Measurements from ENCODE around the gene LPP.

Gene LPP

DNA sequence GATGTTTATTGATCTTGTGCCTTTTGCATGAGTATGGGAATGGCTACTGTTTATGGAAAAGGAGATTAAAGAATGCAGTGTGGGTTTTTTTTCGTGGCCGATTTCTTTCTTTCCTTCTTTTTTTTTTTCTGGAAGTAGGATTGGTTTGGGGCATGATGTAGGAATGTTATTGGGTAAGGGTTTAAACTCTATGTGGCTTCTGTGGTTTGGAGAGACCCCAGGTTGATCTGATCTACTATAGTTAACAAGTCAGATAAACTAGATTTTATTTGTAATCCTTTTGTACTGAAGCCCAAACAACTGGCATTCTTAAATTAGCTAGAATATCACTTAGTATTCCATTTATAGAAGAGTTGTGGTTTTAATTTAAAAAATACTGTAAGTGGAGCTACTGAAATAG is 304.8 kb downstream of the LPP start:
- Histone ChIP-seq H3K27me3 (replicated peaks; ENCODE audit: control insufficient read depth, insufficient read depth, low read length) (no peaks in the 10 kb centered on the region), H3K4me3 (ENCODE audit: low read length) (no peak overlapping the region), H3K9ac (ENCODE audit: low read length) (no peak overlapping the region), H3K9me3 (ENCODE audit: control insufficient read depth, low read length) (no peaks in the 10 kb centered on the region), H3K4me1 (ENCODE audit: control insufficient read depth, insufficient read depth, low read length) (peaks cover 7% of the 10 kb centered on the region), H3K36me3 (ENCODE audit: control insufficient read depth, insufficient read depth, low read length, severe bottlenecking) (no peaks in the 10 kb centered on the region)
- no peak for DNase-seq (ENCODE audit: low read depth)

DNA sequence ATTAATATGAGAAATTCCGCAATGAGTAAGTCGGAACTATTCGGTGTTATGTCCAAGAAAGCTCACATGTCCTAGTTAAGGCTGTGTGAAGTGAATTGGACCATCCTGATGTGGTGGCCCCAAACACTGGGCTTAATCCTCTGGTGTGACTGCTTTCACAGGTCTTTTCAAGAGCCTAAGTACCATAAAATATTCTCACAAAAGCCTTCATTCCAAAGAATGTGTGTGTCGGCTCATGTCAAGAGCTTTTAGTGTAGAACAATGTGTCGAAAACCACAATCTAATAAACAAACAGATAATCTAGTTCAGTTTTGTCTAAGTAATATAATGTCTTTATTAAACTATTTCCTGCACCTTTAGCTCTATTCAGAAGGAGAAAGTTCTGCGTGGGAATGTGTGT is 311.4 kb downstream of the LPP start:
- DNase-seq (ENCODE audit: low read depth): no peak

GRCh38 chr3:188468196-188468595 is 314.2 kb downstream of the LPP start:
- no peaks in the 10 kb centered on the region for H3K27me3 ChIP-seq (replicated peaks; ENCODE audit: control insufficient read depth, insufficient read depth, low read length)
- H3K9me3 ChIP-seq (ENCODE audit: control insufficient read depth, low read length): no peaks in the 10 kb centered on the region
- DNase-seq (ENCODE audit: low read depth): no peak
- peaks cover 54% of the 10 kb centered on the region for H3K4me1 ChIP-seq (ENCODE audit: control insufficient read depth, insufficient read depth, low read length)
- H3K4me3 ChIP-seq (ENCODE audit: low read length): peak overlapping the region; percentile 48
- H3K36me3 ChIP-seq (ENCODE audit: control insufficient read depth, insufficient read depth, low read length, severe bottlenecking): no peaks in the 10 kb centered on the region
- H3K9ac ChIP-seq (ENCODE audit: low read length): peak overlapping the region; percentile 37

More for the DNA sequence above, 311.4 kb downstream of the LPP start:
- peaks cover 27% of the 10 kb centered on the region for H3K4me1 ChIP-seq (ENCODE audit: control insufficient read depth, insufficient read depth, low read length)
- no peaks in the 10 kb centered on the region for H3K36me3 ChIP-seq (ENCODE audit: control insufficient read depth, insufficient read depth, low read length, severe bottlenecking)
- H3K9ac ChIP-seq (ENCODE audit: low read length): no peak overlapping the region
- no peaks in the 10 kb centered on the region for H3K27me3 ChIP-seq (replicated peaks; ENCODE audit: control insufficient read depth, insufficient read depth, low read length)
- H3K9me3 ChIP-seq (ENCODE audit: control insufficient read depth, low read length): no peaks in the 10 kb centered on the region
- H3K4me3 ChIP-seq (ENCODE audit: low read length): no peak overlapping the region

DNA sequence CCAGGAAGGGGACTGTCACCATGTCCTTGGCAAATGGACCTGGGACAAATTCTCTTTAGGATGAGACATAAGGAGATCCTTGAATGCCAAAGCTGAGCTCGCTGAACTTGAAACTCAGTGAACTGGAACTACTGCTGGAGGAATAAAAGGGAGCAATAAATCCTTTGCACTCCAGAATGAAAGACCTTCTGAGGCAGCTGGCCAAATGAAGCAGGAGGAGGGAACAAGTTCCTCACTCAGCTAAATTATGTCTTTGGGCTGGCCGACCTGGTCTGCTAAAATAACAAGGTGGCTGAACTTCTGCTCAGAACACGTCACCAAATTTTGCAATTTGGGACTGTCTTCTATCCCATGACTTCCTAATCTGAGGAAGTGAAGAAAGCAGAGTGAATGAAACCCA is 314.7 kb downstream of the LPP start:
- peaks cover 54% of the 10 kb centered on the region for H3K4me1 ChIP-seq (ENCODE audit: control insufficient read depth, insufficient read depth, low read length)
- DNase-seq (ENCODE audit: low read depth): no peak
- no peaks in the 10 kb centered on the region for H3K9me3 ChIP-seq (ENCODE audit: control insufficient read depth, low read length)
- peak overlapping the region; percentile 48 for H3K4me3 ChIP-seq (ENCODE audit: low read length)
- peak overlapping the region; percentile 37 for H3K9ac ChIP-seq (ENCODE audit: low read length)
- H3K27me3 ChIP-seq (replicated peaks; ENCODE audit: control insufficient read depth, insufficient read depth, low read length): no peaks in the 10 kb centered on the region
- no peaks in the 10 kb centered on the region for H3K36me3 ChIP-seq (ENCODE audit: control insufficient read depth, insufficient read depth, low read length, severe bottlenecking)

DNA sequence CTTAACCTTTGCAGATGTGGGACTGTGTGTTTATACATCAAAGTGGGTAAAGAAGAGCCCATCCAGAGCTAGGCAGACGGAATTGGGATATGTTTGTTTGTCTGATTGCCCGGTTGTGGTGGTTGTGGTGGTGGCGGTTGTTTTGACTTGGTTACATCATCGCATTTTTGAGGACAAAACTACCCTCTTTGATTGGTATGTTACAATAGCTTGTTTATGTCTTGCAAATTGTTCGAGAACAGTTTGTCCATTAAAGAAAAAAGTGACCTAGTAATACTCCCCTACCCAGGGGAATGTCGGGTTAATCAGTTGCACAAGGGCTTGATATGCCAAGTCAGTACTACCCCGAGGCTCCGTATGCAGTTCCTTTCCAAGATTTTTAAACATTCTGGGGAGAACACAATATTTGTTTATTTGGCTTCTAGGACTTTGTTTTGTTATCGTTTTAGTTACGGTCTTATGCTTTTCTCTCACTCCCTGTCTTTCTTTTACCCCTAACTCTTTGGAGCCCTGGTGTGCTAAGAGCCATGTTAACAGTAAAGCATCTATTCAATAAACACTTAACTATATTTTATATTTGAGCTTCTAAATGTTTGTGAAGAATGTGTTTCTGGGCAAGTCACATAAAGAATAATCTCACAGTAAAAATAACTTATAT is 315.4 kb downstream of the LPP start:
- Histone ChIP-seq H3K4me3 (ENCODE audit: low read length) (peak overlapping the region; percentile 65), H3K4me1 (ENCODE audit: control insufficient read depth, insufficient read depth, low read length) (peaks cover 54% of the 10 kb centered on the region), H3K9me3 (ENCODE audit: control insufficient read depth, low read length) (no peaks in the 10 kb centered on the region), H3K36me3 (ENCODE audit: control insufficient read depth, insufficient read depth, low read length, severe bottlenecking) (no peaks in the 10 kb centered on the region), H3K27me3 (replicated peaks; ENCODE audit: control insufficient read depth, insufficient read depth, low read length) (no peaks in the 10 kb centered on the region), H3K9ac (ENCODE audit: low read length) (peak overlapping the region; percentile 69)
- peak; percentile 75 for DNase-seq (ENCODE audit: low read depth)

GRCh38 chr3:188470508-188471130 is 316.7 kb downstream of the LPP start:
- H3K4me1 ChIP-seq (ENCODE audit: control insufficient read depth, insufficient read depth, low read length): peaks cover 54% of the 10 kb centered on the region
- no peak for DNase-seq (ENCODE audit: low read depth)
- no peaks in the 10 kb centered on the region for H3K9me3 ChIP-seq (ENCODE audit: control insufficient read depth, low read length)
- H3K27me3 ChIP-seq (replicated peaks; ENCODE audit: control insufficient read depth, insufficient read depth, low read length): no peaks in the 10 kb centered on the region
- H3K36me3 ChIP-seq (ENCODE audit: control insufficient read depth, insufficient read depth, low read length, severe bottlenecking): no peaks in the 10 kb centered on the region
- no peak overlapping the region for H3K9ac ChIP-seq (ENCODE audit: low read length)
- H3K4me3 ChIP-seq (ENCODE audit: low read length): no peak overlapping the region

DNA sequence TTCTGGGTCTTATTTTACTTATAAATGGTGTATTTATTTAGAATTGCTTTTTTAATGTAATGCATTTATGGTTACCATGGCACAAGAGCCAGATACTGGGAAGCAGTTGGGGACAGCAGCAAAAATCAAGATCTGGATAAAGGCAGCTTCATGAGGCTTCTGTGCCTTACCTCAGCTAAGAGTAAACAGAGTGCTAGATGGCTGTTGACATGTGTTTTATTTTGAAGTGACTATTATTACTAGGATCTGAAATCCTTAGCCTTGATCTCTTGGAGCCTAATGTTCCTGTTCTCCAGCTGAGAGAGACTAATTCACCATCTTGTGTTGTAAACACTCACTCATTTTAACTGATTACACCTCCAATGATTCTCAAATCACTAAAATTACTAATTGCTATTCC is 317.8 kb downstream of the LPP start:
- Histone ChIP-seq H3K4me1 (ENCODE audit: control insufficient read depth, insufficient read depth, low read length) (peaks cover 54% of the 10 kb centered on the region), H3K9ac (ENCODE audit: low read length) (peak overlapping the region; percentile 70), H3K36me3 (ENCODE audit: control insufficient read depth, insufficient read depth, low read length, severe bottlenecking) (no peaks in the 10 kb centered on the region), H3K9me3 (ENCODE audit: control insufficient read depth, low read length) (no peaks in the 10 kb centered on the region), H3K4me3 (ENCODE audit: low read length) (no peak overlapping the region), H3K27me3 (replicated peaks; ENCODE audit: control insufficient read depth, insufficient read depth, low read length) (no peaks in the 10 kb centered on the region)
- no peak for DNase-seq (ENCODE audit: low read depth)

DNA sequence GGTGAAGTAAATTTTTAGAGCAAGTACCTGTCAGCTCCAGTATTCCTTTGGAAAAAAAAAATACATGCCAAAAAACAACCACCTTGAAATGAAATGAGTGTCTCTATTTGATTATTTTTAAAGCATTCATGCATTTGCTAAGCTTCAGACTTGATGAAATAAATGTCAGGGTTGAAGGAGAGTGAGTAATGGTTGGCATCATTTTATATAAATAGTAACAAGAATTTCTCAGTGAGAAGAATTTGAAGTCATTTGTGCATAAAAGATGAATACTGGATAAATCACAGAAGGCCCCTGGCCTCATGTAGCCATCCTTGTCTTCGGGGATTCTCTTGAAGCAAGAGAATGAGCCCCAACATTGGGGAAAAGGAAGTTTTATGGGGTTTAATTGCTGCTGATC is 318.4 kb downstream of the LPP start:
- H3K9me3 ChIP-seq (ENCODE audit: control insufficient read depth, low read length): no peaks in the 10 kb centered on the region
- H3K27me3 ChIP-seq (replicated peaks; ENCODE audit: control insufficient read depth, insufficient read depth, low read length): no peaks in the 10 kb centered on the region
- no peak overlapping the region for H3K4me3 ChIP-seq (ENCODE audit: low read length)
- H3K4me1 ChIP-seq (ENCODE audit: control insufficient read depth, insufficient read depth, low read length): peaks cover 59% of the 10 kb centered on the region
- H3K36me3 ChIP-seq (ENCODE audit: control insufficient read depth, insufficient read depth, low read length, severe bottlenecking): no peaks in the 10 kb centered on the region
- H3K9ac ChIP-seq (ENCODE audit: low read length): peak overlapping the region; percentile 70
- peak; percentile 73 for DNase-seq (ENCODE audit: low read depth)

DNA sequence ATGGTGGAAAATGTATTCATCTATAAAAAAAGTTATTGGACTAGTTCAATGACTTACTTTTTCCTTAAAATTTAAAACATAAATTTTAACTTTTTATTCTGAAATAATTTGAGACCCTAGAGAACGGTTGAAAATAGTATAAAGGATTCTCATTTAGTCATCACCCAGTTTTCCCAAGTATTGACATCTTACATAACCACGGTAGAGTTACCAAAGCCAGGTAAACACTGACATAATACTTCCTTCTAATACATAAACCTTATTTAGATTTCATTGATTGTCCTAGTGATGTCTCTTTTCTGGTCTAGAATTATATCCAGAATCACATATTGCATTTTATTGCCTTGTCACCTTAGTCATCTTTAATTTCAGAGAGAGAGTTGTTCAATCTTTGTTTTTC is 319.1 kb downstream of the LPP start:
- Histone ChIP-seq H3K9me3 (ENCODE audit: control insufficient read depth, low read length) (no peaks in the 10 kb centered on the region), H3K9ac (ENCODE audit: low read length) (no peak overlapping the region), H3K27me3 (replicated peaks; ENCODE audit: control insufficient read depth, insufficient read depth, low read length) (no peaks in the 10 kb centered on the region), H3K36me3 (ENCODE audit: control insufficient read depth, insufficient read depth, low read length, severe bottlenecking) (no peaks in the 10 kb centered on the region), H3K4me1 (ENCODE audit: control insufficient read depth, insufficient read depth, low read length) (peaks cover 54% of the 10 kb centered on the region), H3K4me3 (ENCODE audit: low read length) (no peak overlapping the region)
- no peak for DNase-seq (ENCODE audit: low read depth)

- no peaks in the 10 kb centered on the region for H3K9me3 ChIP-seq (ENCODE audit: control insufficient read depth, low read length)
- H3K9ac ChIP-seq (ENCODE audit: low read length): no peak overlapping the region
- no peak for DNase-seq (ENCODE audit: low read depth)
- H3K27me3 ChIP-seq (replicated peaks; ENCODE audit: control insufficient read depth, insufficient read depth, low read length): no peaks in the 10 kb centered on the region
- peaks cover 47% of the 10 kb centered on the region for H3K4me1 ChIP-seq (ENCODE audit: control insufficient read depth, insufficient read depth, low read length)
- no peaks in the 10 kb centered on the region for H3K36me3 ChIP-seq (ENCODE audit: control insufficient read depth, insufficient read depth, low read length, severe bottlenecking)
- no peak overlapping the region for H3K4me3 ChIP-seq (ENCODE audit: low read length)
Measured at GRCh38 chr3:188473591-188474288, 319.8 kb downstream of the LPP start.

DNA sequence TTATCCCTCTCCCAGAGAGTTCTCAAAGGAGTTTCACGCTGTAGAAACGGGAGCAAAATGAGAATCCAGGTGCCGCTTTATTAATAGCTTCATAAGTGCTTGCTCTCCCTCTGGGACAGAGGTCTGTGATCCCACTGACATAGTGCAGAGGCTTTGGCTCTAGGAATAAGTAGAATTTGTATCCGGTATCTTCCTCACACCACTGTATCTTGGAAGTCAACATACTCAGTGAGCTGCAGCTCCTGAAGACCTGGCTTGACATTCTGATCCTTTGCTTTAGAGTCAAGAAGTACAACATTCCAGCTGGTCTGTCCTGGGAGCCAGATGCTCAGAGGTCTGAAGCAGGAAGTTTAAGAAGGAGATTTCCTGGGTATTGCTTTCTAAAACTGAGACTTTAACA is 323.0 kb downstream of the LPP start:
- H3K36me3 ChIP-seq (ENCODE audit: control insufficient read depth, insufficient read depth, low read length, severe bottlenecking): no peaks in the 10 kb centered on the region
- no peak overlapping the region for H3K9ac ChIP-seq (ENCODE audit: low read length)
- H3K4me1 ChIP-seq (ENCODE audit: control insufficient read depth, insufficient read depth, low read length): peaks cover 17% of the 10 kb centered on the region
- no peak for DNase-seq (ENCODE audit: low read depth)
- no peaks in the 10 kb centered on the region for H3K9me3 ChIP-seq (ENCODE audit: control insufficient read depth, low read length)
- no peak overlapping the region for H3K4me3 ChIP-seq (ENCODE audit: low read length)
- H3K27me3 ChIP-seq (replicated peaks; ENCODE audit: control insufficient read depth, insufficient read depth, low read length): no peaks in the 10 kb centered on the region
